ENCODE data around the gene HPCA.
"Not testable (repeated sequence)": the region's sequence is repeated elsewhere in the genome, so short reads cannot be mapped to it uniquely, and the experiment has no call there.

HPCA gene

GRCh38 chr1:32903991-32904785 is 17.9 kb downstream of the HPCA start:
- no peak for DNase-seq

DNA sequence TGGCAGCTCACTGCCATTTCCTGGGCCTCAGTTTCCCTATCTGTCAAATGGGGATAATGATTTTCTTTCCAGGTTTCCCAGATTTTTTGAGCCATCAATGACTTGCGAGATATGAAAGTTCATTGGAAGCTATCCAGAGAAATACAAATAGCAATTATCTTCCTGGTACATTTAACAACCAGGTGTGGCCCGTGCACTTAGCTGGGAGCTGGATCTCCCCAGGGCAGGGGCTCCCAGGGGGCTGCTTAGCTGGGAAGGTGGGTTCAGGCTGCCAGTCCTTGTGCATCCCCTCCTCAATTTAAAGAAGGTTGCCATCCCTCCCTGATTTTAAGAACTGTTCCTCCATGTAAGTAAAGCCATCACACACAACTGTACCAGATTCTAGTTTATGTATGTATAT is 18.5 kb downstream of the HPCA start:
- no peak for DNase-seq

DNA sequence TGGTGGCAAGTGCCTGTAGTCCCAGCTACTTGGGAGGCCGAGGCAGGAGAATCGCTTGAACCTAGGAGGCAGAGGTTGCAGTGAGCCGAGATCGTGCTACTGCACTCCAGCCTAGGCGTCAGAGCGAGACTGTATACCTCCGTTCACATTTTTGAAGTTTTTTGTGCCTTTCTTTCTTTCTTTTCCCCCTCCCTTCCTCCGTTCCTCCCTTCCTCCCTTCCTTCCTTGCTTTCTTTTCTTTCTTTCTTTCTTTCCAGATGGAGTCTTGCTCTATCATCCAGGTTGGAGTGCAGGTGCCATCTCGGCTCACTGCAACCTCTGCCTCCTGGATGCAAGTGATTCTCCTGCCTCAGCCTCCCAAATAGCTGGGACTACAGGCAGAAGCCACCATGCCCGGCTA is 19.3 kb downstream of the HPCA start:
- not testable (repeated sequence) for DNase-seq

- no peak for DNase-seq
Observed at GRCh38 chr1:32906654-32907053, 20.4 kb downstream of the HPCA start.

DNA sequence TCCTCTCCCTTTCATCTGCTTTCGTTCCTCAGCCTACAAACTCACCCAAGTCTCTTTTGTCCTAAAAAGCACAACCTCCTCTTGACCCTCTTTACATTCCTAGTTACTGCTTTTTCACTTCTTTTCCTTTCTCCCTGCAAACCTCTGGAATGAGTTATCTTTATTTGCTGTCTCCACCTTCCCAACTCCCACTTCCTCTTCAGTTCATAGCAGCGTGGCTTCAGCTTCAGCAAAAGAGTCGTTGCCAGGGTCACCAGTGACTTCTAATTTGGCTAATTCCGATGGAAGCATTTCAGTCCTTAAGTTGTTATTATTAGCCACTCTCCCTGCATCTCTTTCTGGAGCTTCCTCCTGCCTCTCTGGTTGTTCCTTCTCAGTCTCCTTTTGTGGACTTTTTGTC is 21.1 kb downstream of the HPCA start:
- DNase-seq: peak in 1 of 2 experiments; percentile 39

GRCh38 chr1:32910319-32910718 is 24.0 kb downstream of the HPCA start:
- DNase-seq: no peak

DNA sequence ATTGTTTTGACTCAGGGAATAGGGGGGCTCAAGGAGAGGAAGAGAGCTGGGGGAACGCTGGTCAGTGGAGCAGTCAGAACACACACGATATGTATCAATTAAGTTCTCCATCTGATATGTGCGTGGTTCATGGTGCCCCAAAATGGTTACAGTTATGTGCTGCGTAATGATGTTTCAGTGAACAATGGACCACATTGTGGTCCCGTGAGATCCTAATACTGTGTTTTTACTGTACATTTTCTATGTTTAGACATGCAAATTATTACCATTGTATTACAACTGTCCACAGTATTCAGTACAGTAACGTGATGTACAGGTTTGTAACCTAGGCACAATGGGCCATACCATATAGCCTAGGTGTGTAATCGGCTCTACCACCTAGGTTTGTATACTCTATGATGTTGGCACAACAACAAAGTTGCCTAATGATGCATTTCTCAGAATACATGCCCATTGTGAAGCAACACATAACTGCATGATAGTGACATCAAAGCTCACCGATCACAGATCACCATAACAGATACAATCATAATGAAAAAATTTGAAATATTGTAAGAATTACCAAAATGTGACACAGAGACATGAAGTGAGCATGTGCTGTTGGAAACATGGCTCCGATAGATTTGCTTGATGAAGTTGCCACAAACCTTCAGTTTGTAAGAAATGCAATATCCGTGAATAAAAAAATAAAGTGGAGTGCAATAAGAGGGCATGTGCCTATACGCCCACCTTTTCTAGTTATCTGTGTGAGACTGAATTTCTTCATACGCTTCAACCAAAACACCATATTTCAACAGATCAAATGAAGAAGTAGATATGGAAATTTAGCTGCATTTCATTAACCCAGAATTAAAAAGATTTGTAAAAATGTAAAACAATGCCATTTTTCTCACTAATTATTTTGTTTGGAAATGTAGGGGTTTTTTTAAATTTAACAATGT is 29.7 kb downstream of the HPCA start:
- peak; percentile 86 to 88 for DNase-seq

DNA sequence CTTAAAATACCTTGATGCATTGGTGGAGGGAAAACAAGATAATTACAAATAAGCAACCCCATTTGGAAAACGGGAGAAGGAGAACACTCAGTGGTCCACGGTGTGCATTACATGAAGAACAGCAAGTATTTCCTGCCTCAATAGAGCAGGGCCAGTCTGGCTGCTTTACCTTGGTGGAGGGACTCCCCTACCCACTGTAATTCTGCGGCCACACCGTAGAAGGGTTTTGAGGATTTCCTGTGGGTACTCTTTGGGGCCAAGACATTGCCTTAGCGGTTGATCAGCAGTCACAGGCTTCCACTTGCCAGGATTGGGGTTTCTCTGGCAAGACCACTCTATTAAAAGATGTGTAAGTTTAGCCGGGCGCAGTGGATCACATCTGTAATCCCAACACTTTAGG is 31.2 kb downstream of the HPCA start:
- DNase-seq: no peak

DNA sequence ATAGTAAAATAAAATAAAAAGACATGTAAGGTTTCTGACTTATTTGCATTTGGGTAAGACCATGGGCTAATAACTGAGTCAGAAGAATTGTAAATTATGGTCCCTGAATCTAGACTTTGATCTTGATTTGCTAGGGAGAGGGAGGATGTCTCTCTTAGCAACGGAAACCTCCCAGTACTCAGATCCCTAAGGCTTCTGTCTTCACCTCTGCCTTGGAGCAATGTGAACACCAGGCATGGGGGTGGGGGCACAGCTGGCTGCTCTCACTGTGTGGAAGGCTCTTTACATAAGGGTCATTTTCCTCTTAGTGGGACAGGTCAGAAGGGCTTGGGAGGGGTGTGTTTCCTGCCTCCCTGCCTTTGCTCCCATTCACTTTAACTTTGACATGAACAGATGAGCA is 31.9 kb downstream of the HPCA start:
- DNase-seq: peak in 1 of 2 experiments; percentile 22

DNA sequence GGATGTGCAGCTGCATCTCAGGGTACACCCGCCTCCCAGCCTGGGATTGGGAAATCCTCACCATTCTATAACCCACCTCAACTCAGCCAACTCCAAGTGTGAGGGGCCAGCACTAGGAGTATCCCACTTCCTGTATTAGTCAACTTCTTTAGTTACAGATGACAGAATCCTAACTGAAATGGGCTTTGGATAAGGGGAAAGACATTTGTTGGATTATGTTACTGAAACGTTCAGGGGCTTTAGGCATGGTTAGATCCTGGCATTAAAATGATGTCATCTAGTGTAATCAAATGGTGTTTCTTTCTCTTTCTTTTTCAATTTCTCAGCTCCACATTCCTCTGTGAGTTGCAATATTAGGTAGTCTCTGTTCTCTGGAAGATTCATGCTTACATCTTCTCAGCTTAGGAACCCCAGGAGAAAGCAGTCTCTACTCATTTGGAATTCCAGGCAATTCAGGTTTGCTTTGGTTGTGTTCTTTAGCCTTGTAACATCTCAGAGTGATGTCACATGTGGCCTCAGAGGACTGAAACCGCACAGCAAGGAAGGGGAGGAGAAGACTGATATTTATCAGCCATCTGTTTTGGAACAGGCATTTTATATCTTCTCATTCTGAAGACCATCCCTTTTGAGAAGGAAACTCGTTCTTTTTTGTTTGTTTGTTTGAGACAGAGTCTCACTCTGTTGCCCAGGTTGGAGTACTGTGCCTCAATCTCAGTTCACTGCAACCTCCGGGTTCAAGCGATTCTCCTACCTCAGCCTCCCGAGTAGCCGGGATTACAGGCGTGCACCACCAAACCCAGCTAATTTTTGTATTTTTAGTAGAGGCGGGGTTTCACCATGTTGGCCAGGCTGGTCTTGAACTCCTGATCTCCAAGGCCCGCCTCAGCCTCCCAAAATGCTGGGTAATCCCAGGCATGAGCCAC is 33.8 kb downstream of the HPCA start:
- no peak for DNase-seq

- no peak for DNase-seq
Observed at GRCh38 chr1:32920833-32921232, 34.5 kb downstream of the HPCA start.

GRCh38 chr1:32924881-32925344 is 38.6 kb downstream of the HPCA start:
- peak in 1 of 2 experiments; percentile 9 for DNase-seq

- DNase-seq: peak in 1 of 2 experiments; percentile 35
Observed at GRCh38 chr1:32925403-32926162, 39.3 kb downstream of the HPCA start.

DNA sequence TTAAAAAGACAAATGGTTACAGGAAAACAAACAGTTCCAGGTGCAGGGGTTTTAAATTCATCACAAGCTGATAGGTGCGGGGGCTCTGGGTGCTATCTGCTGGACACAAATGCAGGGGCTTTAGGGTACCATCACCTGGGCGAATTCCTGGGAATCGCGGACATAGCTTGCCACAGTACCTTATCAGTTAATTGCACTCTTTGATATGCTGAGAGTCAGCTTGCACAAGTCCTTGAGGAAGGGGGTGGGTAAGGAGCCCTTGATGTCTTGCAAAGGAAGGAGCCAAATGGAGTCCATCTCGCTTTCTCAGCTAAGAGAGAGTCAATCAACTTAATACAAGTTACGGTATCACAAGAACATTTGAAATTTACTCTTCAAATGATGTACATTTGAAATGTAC is 40.3 kb downstream of the HPCA start:
- DNase-seq: no peak

GRCh38 chr1:32927441-32927840 is 41.1 kb downstream of the HPCA start:
- DNase-seq: no peak

DNA sequence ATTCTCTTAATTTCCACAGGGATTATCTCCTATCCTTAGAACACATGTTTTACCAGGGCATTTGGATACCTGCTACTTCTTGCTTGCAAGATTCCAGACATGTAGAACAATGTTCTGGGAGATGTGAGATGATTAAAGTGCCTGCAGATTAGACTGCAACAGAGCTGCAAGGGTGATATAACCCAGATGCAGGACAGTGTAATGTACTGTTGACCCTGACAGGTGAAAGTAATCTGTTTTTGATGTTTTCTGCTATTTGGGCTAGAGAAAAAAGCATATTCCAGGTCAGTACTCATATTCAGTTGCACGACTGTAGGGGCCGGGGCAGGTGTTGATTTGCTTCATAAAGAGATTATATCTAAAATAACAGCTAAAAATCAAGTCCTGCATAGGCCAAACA is 42.0 kb downstream of the HPCA start:
- no peak for DNase-seq

GRCh38 chr1:32928715-32929114 is 42.4 kb downstream of the HPCA start:
- DNase-seq: no peak

DNA sequence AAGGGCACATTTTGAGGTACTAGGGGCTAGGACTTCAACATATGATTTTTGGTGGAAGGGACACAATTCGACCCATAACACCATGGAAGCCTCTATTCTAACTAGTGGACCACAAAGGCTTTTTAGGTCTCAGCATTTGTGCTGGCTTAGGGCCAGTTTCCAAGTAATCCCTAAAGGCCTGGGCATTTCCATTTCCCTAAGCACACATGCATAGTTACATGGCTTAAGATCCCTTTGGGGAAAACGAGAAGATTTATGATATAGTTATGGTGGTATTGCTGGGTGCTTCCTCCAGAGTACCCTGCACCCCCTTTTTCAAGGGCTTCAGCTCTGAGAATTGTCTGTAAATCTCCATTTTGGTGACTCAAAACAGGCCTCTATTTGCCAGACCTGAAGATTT is 43.1 kb downstream of the HPCA start:
- peak in 1 of 2 experiments; percentile 38 for DNase-seq

- no peak for DNase-seq
Observed at GRCh38 chr1:32931760-32932159, 45.5 kb downstream of the HPCA start.

- DNase-seq: peak; percentile 81 to 91
Observed at GRCh38 chr1:32933742-32934322, 47.5 kb downstream of the HPCA start.

- DNase-seq: no peak
Observed at GRCh38 chr1:32934535-32934934, 48.2 kb downstream of the HPCA start.
